ENCODE data around the gene EPN2.

The EPN2 gene

GRCh38 chr17:19244781-19245180 is 7.6 kb downstream of the EPN2 start:
- DNase-seq (ENCODE audit: low spot score): no peak
- no peak for TF ChIP-seq CTCF (IDR thresholded peaks at IDR 0.05; ENCODE audit: extremely low read depth, missing control alignments)

GRCh38 chr17:19247473-19247872 is 10.3 kb downstream of the EPN2 start:
- TF ChIP-seq CTCF (IDR thresholded peaks at IDR 0.05; ENCODE audit: extremely low read depth, missing control alignments): no peak
- no peak for DNase-seq (ENCODE audit: low spot score)

GRCh38 chr17:19248151-19248927 is 11.2 kb downstream of the EPN2 start:
- no peak for TF ChIP-seq CTCF (IDR thresholded peaks at IDR 0.05; ENCODE audit: extremely low read depth, missing control alignments)
- no peak for DNase-seq (ENCODE audit: low spot score)

GRCh38 chr17:19248928-19249574 is 11.9 kb downstream of the EPN2 start:
- DNase-seq (ENCODE audit: low spot score): no peak
- no peak for TF ChIP-seq CTCF (IDR thresholded peaks at IDR 0.05; ENCODE audit: extremely low read depth, missing control alignments)

GRCh38 chr17:19249681-19250080 is 12.5 kb downstream of the EPN2 start:
- no peak for TF ChIP-seq CTCF (IDR thresholded peaks at IDR 0.05; ENCODE audit: extremely low read depth, missing control alignments)
- DNase-seq (ENCODE audit: low spot score): no peak

GRCh38 chr17:19250421-19251173 is 13.4 kb downstream of the EPN2 start:
- DNase-seq (ENCODE audit: low spot score): no peak
- TF ChIP-seq CTCF (IDR thresholded peaks at IDR 0.05; ENCODE audit: extremely low read depth, missing control alignments): no peak

- no peak for TF ChIP-seq CTCF (IDR thresholded peaks at IDR 0.05; ENCODE audit: extremely low read depth, missing control alignments)
- no peak for DNase-seq (ENCODE audit: low spot score)
These were observed 15.9 kb downstream of the EPN2 start for GRCh38 chr17:19253112-19253511.
